ENCODE data around the gene EFNB2. TPM values are rescaled to one million over a fixed set of nuclear protein-coding genes. Genes with fewer than 3 reads are reported as not detected.

Gene EFNB2
- total and polyA plus RNA-seq, 9 of the 15 experiments (the other 6 are each of a cell fraction or from before 2014, with no cell fraction given), result 0.01 to 0.29 (median 0.18) TPM

DNA sequence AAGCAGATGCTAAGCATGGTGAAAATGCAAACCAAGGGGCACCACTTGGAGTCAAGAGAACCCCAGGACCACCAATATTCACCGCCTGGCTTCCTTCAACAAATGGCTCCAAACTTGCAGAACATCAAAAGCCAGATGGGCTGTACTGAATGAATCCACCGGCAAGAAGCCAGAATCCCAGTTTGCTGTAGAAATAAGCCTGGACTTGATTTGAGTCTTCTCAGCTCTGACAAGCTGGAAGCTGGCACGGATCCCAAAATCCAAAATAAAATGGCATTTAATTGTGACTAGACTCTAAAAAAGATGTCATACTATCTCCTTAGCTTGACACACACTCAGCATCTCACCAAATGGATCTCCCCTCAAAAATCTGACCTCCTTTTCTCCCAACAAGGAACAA is 11.9 kb downstream of the EFNB2 start:
- Histone ChIP-seq H3K9ac (ENCODE audit: insufficient read depth in 1 of 2, low read depth in 2 of 2, low read length in 2 of 2) (no peak overlapping the region), H3K4me3 (no peak overlapping the region), H3K79me2 (ENCODE audit: control insufficient read depth, insufficient read depth, low read length) (no peaks in the 10 kb centered on the region), H3K36me3 (ENCODE audit: control insufficient read depth, insufficient read depth, low read length) (no peaks in the 10 kb centered on the region), H3K4me1 (replicated peaks in 1 of 2; ENCODE audit: control insufficient read depth in 2 of 2, insufficient read depth in 2 of 2, low read length in 2 of 2) (no peaks in the 10 kb centered on the region), H3K27ac (ENCODE audit: extremely low read depth, low read depth, low read length) (no peak overlapping the region), H3K9me1 (ENCODE audit: control insufficient read depth, insufficient read depth, low read length) (no peaks in the 10 kb centered on the region), H3K4me2 (ENCODE audit: insufficient read depth, low read length) (no peak overlapping the region), H3K27me3 (ENCODE audit: control insufficient read depth in 2 of 2, insufficient read depth in 2 of 2, low read length in 2 of 2) (no peaks in the 10 kb centered on the region), H4K20me1 (replicated peaks; ENCODE audit: control insufficient read depth, insufficient read depth, low read length) (no peaks in the 10 kb centered on the region), H2AFZ (ENCODE audit: low read depth, low read length) (no peak overlapping the region), H3K9me3 (replicated peaks; ENCODE audit: control insufficient read depth, insufficient read depth, low read depth, low read length) (no peaks in the 10 kb centered on the region)
- POLR2A ChIA-PET, result no interaction called here
- CTCF ChIA-PET (ENCODE audit: low intra/inter-chr PET ratio), result no interaction called here
- 0% methylated on average over 3 of the region's 3 CpGs for WGBS (ENCODE audit: insufficient coverage, low coverage, missing lambda C conversion rate)
- no peak for FAIRE-seq
- intact Hi-C loops (cut with micrococcal nuclease) (no loop called here), in situ Hi-C loops (cut with MboI) (no loop called here)
- ATAC-seq, result no peak
- TF ChIP-seq RCOR1 (IDR thresholded peaks at IDR 0.05; ENCODE audit: borderline replicate concordance in 1 of 2, low read depth in 2 of 2, low read length in 2 of 2) (no peak), ZNF3 (CRISPR knock-in tag; IDR thresholded peaks at IDR 0.05) (no peak), SMARCA4 (IDR thresholded peaks at IDR 0.05) (no peak), ZNF282 (CRISPR knock-in tag; IDR thresholded peaks at IDR 0.05) (no peak), HMGN3 (IDR thresholded peaks at IDR 0.05; ENCODE audit: borderline replicate concordance, extremely low read depth, insufficient read length, low read depth, low read length) (no peak), PHF21A (IDR thresholded peaks at IDR 0.05; ENCODE audit: borderline replicate concordance, low read depth) (no peak), SAFB2 (IDR thresholded peaks at IDR 0.05; ENCODE audit: borderline replicate concordance, low read depth, low read length, severe bottlenecking) (no peak), MEIS2 (IDR thresholded peaks at IDR 0.05; ENCODE audit: partially characterized antibody) (no peak), ZNF197 (CRISPR knock-in tag; IDR thresholded peaks at IDR 0.05; ENCODE audit: low read depth) (no peak), TEAD4 (IDR thresholded peaks at IDR 0.05; ENCODE audit: low read length) (no peak), TEAD4 (CRISPR knock-in tag; IDR thresholded peaks at IDR 0.05; ENCODE audit: borderline replicate concordance) (no peak)
- TF ChIP-seq, protein P1, sequence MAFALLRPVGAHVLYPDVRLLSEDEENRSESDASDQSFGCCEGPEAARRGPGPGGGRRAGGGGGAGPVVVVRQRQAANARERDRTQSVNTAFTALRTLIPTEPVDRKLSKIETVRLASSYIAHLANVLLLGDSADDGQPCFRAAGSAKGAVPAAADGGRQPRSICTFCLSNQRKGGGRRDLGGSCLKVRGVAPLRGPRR (CRISPR knock-in tag; IDR thresholded peaks at IDR 0.05), result no peak
- no peak for DNase-seq (ENCODE audit: extremely low read depth in 1 of 4, low spot score in 3 of 4)
- BruUV-seq (replicated peaks), result no TSS peak

Data from K562 (cell line).